Smooth muscle cell (in vitro differentiated cells): Measurements from ENCODE around the gene MRPS30. TPM values are rescaled to one million over a fixed set of nuclear protein-coding genes. Genes with fewer than 3 reads are reported as not detected.

Experiments used
- DNase-seq: peaks from one replicate; lab custom pipeline; 2025; ENCODE audit not compliant: unreplicated experiment; lab: John Stamatoyannopoulos, UW
- H2AFZ ChIP-seq: fragments of 200-600 bp; sonication (generic); 2 replicates; pipeline ENCODE4 v1.6.0; 2016; ENCODE audit warnings: antibody characterized with exemption, low read depth, mild to moderate bottlenecking
- H3F3A ChIP-seq: fragments of 200-600 bp; sonication (generic); 2 replicates; pipeline ENCODE4 v1.6.0; 2017; ENCODE audit warnings: antibody characterized with exemption, low read depth
- H3K27ac ChIP-seq: fragments of 200-600 bp; sonication (generic); 2 replicates; pipeline ENCODE4 v1.5.1; 2016; ENCODE audit warnings: low read depth, mild to moderate bottlenecking
- H3K27me3 ChIP-seq: fragments of 200-600 bp; sonication (generic); 2 replicates; pipeline ENCODE4 v1.6.1; 2016; ENCODE audit warnings: low read depth, mild to moderate bottlenecking
- H3K36me3 ChIP-seq: fragments of 200-600 bp; sonication (generic); 2 replicates; pipeline ENCODE4 v1.5.1; 2016; ENCODE audit warnings: low read depth
- H3K4me1 ChIP-seq: fragments of 200-600 bp; sonication (generic); 2 replicates; pipeline ENCODE4 v1.5.1; 2016; ENCODE audit warnings: low read depth
- H3K4me2 ChIP-seq: fragments of 200-600 bp; sonication (generic); 2 replicates; pipeline ENCODE4 v1.6.0; 2016; ENCODE audit warnings: mild to moderate bottlenecking
- H3K4me3 ChIP-seq: fragments of 200-600 bp; sonication (generic); 2 replicates; pipeline ENCODE4 v1.5.1; 2016; ENCODE audit warnings: mild to moderate bottlenecking
- H3K79me2 ChIP-seq: fragments of 200-600 bp; sonication (generic); 2 replicates; pipeline ENCODE4 v1.6.0; 2016; ENCODE audit warnings: low read depth, mild to moderate bottlenecking
- H3K9ac ChIP-seq: fragments of 200-600 bp; sonication (generic); 2 replicates; pipeline ENCODE4 v1.6.0; 2016; ENCODE audit warnings: low read depth
- H3K9me3 ChIP-seq: fragments of 200-600 bp; sonication (generic); replicated peaks from 2 replicates; pipeline ENCODE4 v1.5.1; 2016; ENCODE audit warnings: low read depth
- H4K20me1 ChIP-seq: fragments of 200-600 bp; sonication (generic); 2 replicates; pipeline ENCODE4 v1.6.0; 2016; ENCODE audit warnings: low read depth
- CTCF ChIP-seq: fragments of 200-600 bp; sonication (generic); IDR thresholded peaks from 2 replicates; pipeline ENCODE4 v1.5.1; 2017; ENCODE audit warnings: borderline replicate concordance, mild to moderate bottlenecking, antibody characterized with exemption; ENCODE audit not compliant: insufficient read depth, poor library complexity, severe bottlenecking
- WGBS: methylation state at CpG from one replicate; pipeline ENCODE4 v1.1.7; 2016; ENCODE audit warnings: low lambda C conversion rate; 5-methylcytosine and 5-hydroxymethylcytosine counted together
- polyA plus RNA-seq: library from polyadenylated mRNA; unstranded; fragments of >200 nt; fragmentation: Nextera tagmentation; extraction: Ambion mirVana; gene quantifications from 2 replicates; pipeline ENCODE4 v1.2.1, GENCODE V29; 2016
- total RNA-seq: library from RNA; depleted of rRNA; stranded (reverse); fragments of >200 nt; gene quantifications from 2 replicates; pipeline ENCODE4 v1.2.3, GENCODE V29; 2014

The MRPS30 gene
- total and polyA plus RNA-seq, 2 experiments from 2014 or later: 25.6 to 58.5 TPM

GRCh38 chr5:44794371-44794770 is 14.4 kb upstream of the MRPS30 start:
- no peak for DNase-seq
- H3K4me3 ChIP-seq: no peak overlapping the region
- H3K9me3 ChIP-seq: peaks cover 5% of the 10 kb centered on the region
- no peaks in the 10 kb centered on the region for H3K36me3 ChIP-seq
- H3K79me2 ChIP-seq: no peaks in the 10 kb centered on the region
- H3K4me2 ChIP-seq: no peak overlapping the region
- H3K27me3 ChIP-seq: no peaks in the 10 kb centered on the region
- no peaks in the 10 kb centered on the region for H3K4me1 ChIP-seq
- no peaks in the 10 kb centered on the region for H3F3A ChIP-seq
- no peak overlapping the region for H3K27ac ChIP-seq
- no peak overlapping the region for H2AFZ ChIP-seq
- H4K20me1 ChIP-seq: no peaks in the 10 kb centered on the region
- TF ChIP-seq CTCF: no peak
- 100% methylated on average over 1 of the region's 1 CpG for WGBS
- H3K9ac ChIP-seq: no peak overlapping the region

- TF ChIP-seq CTCF: no peak
- Histone ChIP-seq H3K27ac (no peak overlapping the region), H3K9ac (no peak overlapping the region), H3K36me3 (no peaks in the 10 kb centered on the region), H2AFZ (no peak overlapping the region), H3K9me3 (peaks cover 5% of the 10 kb centered on the region), H3K27me3 (no peaks in the 10 kb centered on the region), H3K4me1 (no peaks in the 10 kb centered on the region), H3K4me3 (no peak overlapping the region), H3F3A (no peaks in the 10 kb centered on the region), H3K79me2 (no peaks in the 10 kb centered on the region), H3K4me2 (no peak overlapping the region), H4K20me1 (no peaks in the 10 kb centered on the region)
- no peak for DNase-seq
- 95% methylated on average over 4 of the region's 4 CpGs for WGBS
Measured at GRCh38 chr5:44795496-44795895, 13.3 kb upstream of the MRPS30 start.

GRCh38 chr5:44797841-44798240 is 10.9 kb upstream of the MRPS30 start:
- H3K79me2 ChIP-seq: no peaks in the 10 kb centered on the region
- no peak overlapping the region for H3K4me2 ChIP-seq
- no peak for DNase-seq
- H3K36me3 ChIP-seq: no peaks in the 10 kb centered on the region
- TF ChIP-seq CTCF: no peak
- no peak overlapping the region for H2AFZ ChIP-seq
- H3K9me3 ChIP-seq: no peaks in the 10 kb centered on the region
- no peak overlapping the region for H3K4me3 ChIP-seq
- WGBS: 88% methylated on average over 3 of the region's 3 CpGs
- H3K27me3 ChIP-seq: no peaks in the 10 kb centered on the region
- H3F3A ChIP-seq: no peaks in the 10 kb centered on the region
- no peaks in the 10 kb centered on the region for H4K20me1 ChIP-seq
- no peak overlapping the region for H3K9ac ChIP-seq
- no peak overlapping the region for H3K27ac ChIP-seq
- H3K4me1 ChIP-seq: no peaks in the 10 kb centered on the region

GRCh38 chr5:44801992-44802391 is 6.8 kb upstream of the MRPS30 start:
- Histone ChIP-seq H3K27ac (no peak overlapping the region), H3K9ac (no peak overlapping the region), H3K36me3 (no peaks in the 10 kb centered on the region), H3K4me1 (no peaks in the 10 kb centered on the region), H3K27me3 (no peaks in the 10 kb centered on the region), H3K4me3 (no peak overlapping the region), H2AFZ (no peak overlapping the region), H3K79me2 (no peaks in the 10 kb centered on the region), H3F3A (no peaks in the 10 kb centered on the region), H3K4me2 (no peak overlapping the region), H3K9me3 (no peaks in the 10 kb centered on the region), H4K20me1 (no peaks in the 10 kb centered on the region)
- TF ChIP-seq CTCF: no peak
- no peak for DNase-seq
- WGBS: 95% methylated on average over 1 of the region's 1 CpG
